ENCODE data around the gene ADGRA1.

- TF ChIP-seq CTCF (IDR thresholded peaks at IDR 0.05) (no peak), E2F6 (IDR thresholded peaks at IDR 0.05; ENCODE audit: borderline replicate concordance, low read depth) (no peak), RFX5 (IDR thresholded peaks at IDR 0.05) (no peak), CEBPB (IDR thresholded peaks at IDR 0.05) (no peak), POLR2A (IDR thresholded peaks at IDR 0.05; ENCODE audit: low read length) (no peak), SMC3 (IDR thresholded peaks at IDR 0.05) (no peak), ELK1 (IDR thresholded peaks at IDR 0.05; ENCODE audit: low read depth, low read length) (no peak), BHLHE40 (IDR thresholded peaks at IDR 0.05; ENCODE audit: low read depth, low read length) (no peak), PHF8 (IDR thresholded peaks at IDR 0.05; ENCODE audit: borderline replicate concordance, low read depth) (no peak), RNF2 (IDR thresholded peaks at IDR 0.05; ENCODE audit: borderline replicate concordance, low read depth) (no peak)
Measured at GRCh38 chr10:133094866-133095265, 7.1 kb downstream of the ADGRA1 start.
